Amniotic epithelial cell (primary cell): ENCODE data around the gene KAT5.
"Not testable (repeated sequence)": the region's sequence is repeated elsewhere in the genome, so short reads cannot be mapped to it uniquely, and the experiment has no call there.

Experiments used
- DNase-seq: peaks from one replicate; pipeline ENCODE4 v3.0.0-alpha.2; 2010; ENCODE audit warnings: low read depth

Gene KAT5

DNA sequence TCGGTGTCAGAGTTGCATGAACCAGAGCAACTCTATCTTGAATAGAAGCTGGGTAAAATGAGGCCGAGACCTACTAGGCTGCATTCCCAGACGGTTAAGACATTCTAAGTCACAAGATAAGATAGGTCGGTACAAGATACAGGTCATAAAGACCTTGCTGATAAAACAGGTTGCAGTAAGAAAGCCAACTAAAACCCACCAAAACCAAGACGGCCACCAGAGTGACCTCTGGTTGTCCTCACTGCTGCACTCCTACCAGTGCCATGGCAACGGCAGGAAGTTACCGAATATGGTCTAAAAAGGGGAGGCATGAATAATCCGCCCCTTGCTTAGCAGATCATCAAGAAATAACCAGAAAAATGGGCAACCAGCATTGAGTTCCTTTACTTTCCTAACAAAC is 2.4 kb upstream of the KAT5 start:
- DNase-seq, result peak; percentile 83

- no peak for DNase-seq
These were observed 1.6 kb upstream of the KAT5 start for GRCh38 chr11:65710421-65710820.

DNA sequence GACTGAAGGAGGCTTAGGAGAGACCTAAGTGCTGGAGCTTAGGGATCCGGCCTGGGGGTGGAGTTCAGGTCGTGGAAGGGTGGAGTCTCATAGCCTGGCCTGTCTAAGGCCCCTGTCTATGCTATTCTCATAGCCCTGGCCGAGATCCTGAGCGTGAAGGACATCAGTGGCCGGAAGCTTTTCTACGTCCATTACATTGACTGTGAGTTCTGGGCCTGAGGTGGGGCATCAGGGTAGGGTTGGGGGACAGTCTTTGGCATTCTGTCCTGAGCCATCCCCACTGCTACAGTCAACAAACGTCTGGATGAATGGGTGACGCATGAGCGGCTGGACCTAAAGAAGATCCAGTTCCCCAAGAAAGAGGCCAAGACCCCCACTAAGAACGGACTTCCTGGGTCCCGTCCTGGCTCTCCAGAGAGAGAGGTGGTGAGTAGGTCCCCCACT is 603 bp downstream of the KAT5 start:
- DNase-seq, result no peak

DNA sequence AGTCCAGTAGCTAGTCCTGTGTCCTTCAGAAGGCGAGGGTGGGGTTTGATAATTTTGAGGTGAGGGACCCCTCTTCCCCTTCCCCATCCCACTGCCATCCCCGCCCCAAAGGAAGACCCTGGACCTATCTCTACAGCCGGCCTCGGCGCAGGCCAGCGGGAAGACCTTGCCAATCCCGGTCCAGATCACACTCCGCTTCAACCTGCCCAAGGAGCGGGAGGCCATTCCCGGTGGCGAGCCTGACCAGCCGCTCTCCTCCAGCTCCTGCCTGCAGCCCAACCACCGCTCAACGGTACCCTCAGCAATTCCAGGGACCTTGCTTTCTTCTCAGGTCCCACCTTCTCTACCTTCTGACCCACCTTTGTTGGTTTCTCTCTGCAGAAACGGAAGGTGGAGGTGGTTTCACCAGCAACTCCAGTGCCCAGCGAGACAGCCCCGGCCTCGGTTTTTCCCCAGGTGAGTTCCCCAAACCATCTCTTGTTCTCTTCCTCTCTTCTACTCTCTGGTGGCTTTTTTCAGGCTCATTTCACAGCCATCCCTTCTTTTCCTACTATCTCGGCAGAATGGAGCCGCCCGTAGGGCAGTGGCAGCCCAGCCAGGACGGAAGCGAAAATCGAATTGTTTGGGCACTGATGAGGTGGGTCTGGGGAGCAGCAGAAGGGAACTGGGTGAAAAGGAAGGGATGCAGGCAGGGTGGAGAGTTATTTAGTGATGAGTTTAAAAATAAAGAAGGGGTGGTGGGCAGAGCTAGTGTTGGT is 1.3 kb downstream of the KAT5 start:
- no peak for DNase-seq

DNA sequence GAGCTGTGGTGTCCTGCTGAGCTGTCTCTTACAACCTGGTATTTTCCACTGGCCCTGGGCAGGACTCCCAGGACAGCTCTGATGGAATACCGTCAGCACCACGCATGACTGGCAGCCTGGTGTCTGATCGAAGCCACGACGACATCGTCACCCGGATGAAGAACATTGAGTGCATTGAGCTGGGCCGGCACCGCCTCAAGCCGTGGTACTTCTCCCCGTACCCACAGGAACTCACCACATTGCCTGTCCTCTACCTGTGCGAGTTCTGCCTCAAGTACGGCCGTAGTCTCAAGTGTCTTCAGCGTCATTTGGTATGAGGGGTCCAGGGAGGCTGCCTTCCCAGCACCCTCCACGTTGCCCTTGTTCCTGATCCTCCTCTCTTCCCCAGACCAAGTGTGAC is 2.4 kb downstream of the KAT5 start:
- DNase-seq, result no peak

- no peak for DNase-seq
These were observed 4.2 kb downstream of the KAT5 start for GRCh38 chr11:65716302-65716701.

GRCh38 chr11:65716774-65717405 is 4.8 kb downstream of the KAT5 start:
- no peak for DNase-seq

GRCh38 chr11:65717906-65718305 is 5.9 kb downstream of the KAT5 start:
- no peak for DNase-seq

GRCh38 chr11:65718531-65718930 is 6.5 kb downstream of the KAT5 start:
- DNase-seq, result no peak

DNA sequence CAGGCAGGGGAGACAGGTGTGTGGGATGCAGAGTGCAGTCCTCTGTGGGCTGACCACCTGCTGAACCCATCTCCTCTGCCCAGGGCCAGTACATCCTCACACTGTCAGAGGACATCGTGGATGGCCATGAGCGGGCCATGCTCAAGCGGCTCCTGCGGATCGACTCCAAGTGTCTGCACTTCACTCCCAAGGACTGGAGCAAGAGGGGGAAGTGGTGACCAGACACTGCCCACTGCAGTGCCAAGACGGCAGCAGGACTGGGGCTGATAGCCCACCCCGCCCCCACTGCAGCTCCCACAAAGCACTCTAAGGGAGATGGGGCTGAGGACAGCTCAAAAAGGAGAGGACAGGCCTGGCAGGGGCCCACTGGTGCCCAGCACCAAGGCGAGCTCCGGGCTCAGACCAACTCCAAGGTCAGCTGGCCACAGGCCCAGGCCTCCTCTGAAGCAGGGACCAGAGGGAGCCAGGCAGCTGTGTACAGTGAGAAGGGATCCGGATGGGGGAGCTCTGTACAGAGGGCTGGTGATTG is 7.0 kb downstream of the KAT5 start:
- peak; percentile 53 for DNase-seq

GRCh38 chr11:65719871-65720210 is 7.8 kb downstream of the KAT5 start:
- DNase-seq, result peak; percentile 63

- DNase-seq, result peak; percentile 82
These were observed 8.3 kb downstream of the KAT5 start, which contains the start of gene RNASEH2C for GRCh38 chr11:65720211-65720934. Gene RNASEH2C (minus strand): TSS chr11:65720798. CDS start chr11:65720758, 40 bp downstream.

- DNase-seq, result no peak
These were observed 10.2 kb downstream of the KAT5 start for GRCh38 chr11:65722261-65722660.

DNA sequence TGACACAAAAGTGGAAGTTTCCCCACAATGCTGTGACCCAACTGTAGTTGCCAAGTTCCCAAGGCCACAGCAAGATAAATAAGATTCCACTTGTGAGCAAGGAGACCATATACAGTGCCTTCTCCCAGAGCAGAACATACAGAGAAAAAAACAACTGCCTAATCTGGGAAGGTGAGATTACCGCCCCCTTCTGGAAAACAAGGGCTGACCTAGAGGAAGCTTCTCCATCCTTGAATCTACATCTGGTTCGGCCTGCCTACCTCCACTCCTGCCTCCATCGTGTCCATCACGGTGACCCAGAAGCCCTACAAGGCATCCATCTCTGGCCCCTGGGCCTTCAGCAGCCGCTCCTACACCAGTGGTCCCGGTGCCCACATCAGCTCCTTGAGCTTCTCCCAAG is 14.6 kb downstream of the KAT5 start:
- DNase-seq, result no peak

- DNase-seq, result no peak
These were observed 15.8 kb downstream of the KAT5 start for GRCh38 chr11:65727865-65728264.

GRCh38 chr11:65730461-65730860 is 18.4 kb downstream of the KAT5 start:
- no peak for DNase-seq

DNA sequence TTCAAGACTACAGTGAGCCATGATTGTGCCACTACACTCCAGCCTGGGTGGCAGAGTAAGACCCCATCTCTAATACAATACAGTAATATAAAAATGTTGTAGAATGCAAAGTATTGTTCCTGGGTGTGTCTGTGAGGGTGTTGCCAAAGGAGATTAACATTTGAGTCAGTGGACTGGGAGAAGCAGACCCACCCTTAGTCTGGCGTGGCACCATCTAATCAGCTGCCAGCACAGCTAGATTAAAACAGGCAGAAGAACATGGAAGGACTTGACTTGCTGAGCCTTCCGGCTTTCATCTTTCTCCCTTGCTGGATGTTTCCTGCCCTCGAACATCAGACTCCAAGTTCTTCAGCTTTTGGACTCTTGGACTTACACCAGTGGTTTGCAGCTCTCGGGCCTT is 23.1 kb downstream of the KAT5 start:
- DNase-seq, result not testable (repeated sequence)

DNA sequence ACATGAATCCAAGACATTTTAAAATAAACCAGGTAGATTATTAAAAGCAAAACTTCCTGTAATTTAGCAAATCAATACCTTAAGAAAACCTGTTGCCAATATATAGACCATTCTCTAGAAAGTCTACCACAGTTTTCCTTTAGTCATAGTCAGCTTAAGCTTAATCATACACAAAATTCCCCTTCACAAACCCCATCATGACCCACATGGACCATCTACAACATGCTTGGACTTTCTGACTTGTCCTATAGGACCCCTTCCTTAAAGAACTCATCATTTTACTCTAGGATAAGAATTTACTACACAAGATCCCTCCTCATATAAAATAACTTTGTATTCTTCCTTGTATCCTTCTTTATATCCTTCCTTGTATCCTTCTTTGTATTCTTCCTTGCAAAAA is 24.8 kb downstream of the KAT5 start:
- no peak for DNase-seq

GRCh38 chr11:65739022-65739421 is 27.0 kb downstream of the KAT5 start:
- DNase-seq, result no peak

- DNase-seq, result no peak
These were observed 29.1 kb downstream of the KAT5 start for GRCh38 chr11:65741185-65741584.

- no peak for DNase-seq
These were observed 30.3 kb downstream of the KAT5 start for GRCh38 chr11:65742353-65742752.

DNA sequence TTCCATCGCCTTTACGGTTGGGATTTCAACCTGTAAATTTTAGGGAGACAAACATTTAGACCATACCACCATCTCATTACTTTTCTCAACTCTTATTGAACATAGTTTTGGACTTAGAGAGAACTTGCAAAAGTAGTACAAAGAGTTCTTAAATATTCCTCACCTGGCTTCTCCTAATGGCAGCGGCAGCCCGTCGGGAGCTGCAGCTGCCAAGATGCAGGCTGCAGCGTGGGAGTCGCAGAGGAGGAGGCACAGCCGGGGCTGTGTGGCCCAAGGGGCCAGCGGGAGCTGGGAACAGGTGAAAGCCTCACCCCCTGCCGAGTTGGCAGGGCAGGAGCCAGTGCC is 31.6 kb downstream of the KAT5 start:
- no peak for DNase-seq
